B cell (primary cell): ENCODE data around the gene PLCB3. TPM values are rescaled to one million over a fixed set of nuclear protein-coding genes. Genes with fewer than 3 reads are reported as not detected.

Source experiments
- ATAC-seq: fragments of 200-7000 bp; cut with Tn5 transposase; one replicate; pipeline ENCODE4 v1.10.0; 2021; ENCODE audit warnings: low read depth, mild to moderate bottlenecking, moderate number of reproducible peaks, moderate library complexity
- CTCF ChIA-PET: fragments of 350-600 bp; sonication (Branson Sonifier 250); formaldehyde crosslinking; loops from one replicate; lab custom pipeline; 2021; ENCODE audit warnings: antibody characterized with exemption, inconsistent platforms; lab: Charles Lee
- POLR2A ChIA-PET: fragments of 350-600 bp; sonication (Branson Sonifier 250); formaldehyde crosslinking; loops from one replicate; lab custom pipeline; 2021; ENCODE audit warnings: antibody characterized with exemption; lab: Charles Lee
- DNase-seq: peaks from one replicate; pipeline ENCODE4 v3.0.0; 2013
- H2AFZ ChIP-seq: 2 replicates; pipeline ENCODE4 v1.6.1; 2012; ENCODE audit warnings: mild to moderate bottlenecking, low read depth, low read length; ENCODE audit not compliant: insufficient read depth, poor library complexity, severe bottlenecking
- H3K27ac ChIP-seq, 2 donors: 1 replicate in 1 of 2; 2 replicates in 1 of 2; pipeline ENCODE4 v1.5.1; 2012 to 2013; ENCODE audit warnings: low read length in 2 of 2, mild to moderate bottlenecking in 2 of 2, moderate library complexity in 1 of 2
- H3K27me3 ChIP-seq, 4 experiments: fragments of 200-600 bp in 1 of 4; sonication (generic) in 1 of 4; replicated peaks in 1 of 4; 1 replicate in 2 of 4; 2 replicates in 2 of 4; pipeline versions ENCODE4 v1.6.1 to v1.7.0; 2013 to 2016; ENCODE audit warnings: low read length in 3 of 4, mild to moderate bottlenecking in 2 of 4, mixed read lengths in 1 of 4, moderate library complexity in 1 of 4; ENCODE audit not compliant: insufficient read depth in 4 of 4, control insufficient read depth in 3 of 4; ENCODE audit errors: control extremely low read depth in 1 of 4
- H3K36me3 ChIP-seq, 2 experiments: replicated peaks in 1 of 2; 1 replicate in 1 of 2; 2 replicates in 1 of 2; pipeline versions ENCODE4 v1.6.1 to v1.7.1; 2013; ENCODE audit warnings: low read length in 1 of 2; ENCODE audit not compliant: insufficient read depth in 2 of 2, control insufficient read depth in 1 of 2; ENCODE audit errors: control extremely low read depth in 1 of 2, extremely low read depth in 1 of 2
- H3K4me1 ChIP-seq, 2 donors: fragments of 200-600 bp in 1 of 2; sonication (generic) in 1 of 2; 1 replicate in 1 of 2; 2 replicates in 1 of 2; pipeline versions ENCODE4 v1.5.1 to v1.6.1; 2013 to 2017; ENCODE audit warnings: low read length in 2 of 2; ENCODE audit not compliant: control insufficient read depth in 2 of 2, insufficient read depth in 2 of 2
- H3K4me2 ChIP-seq: replicated peaks from 2 replicates; pipeline ENCODE3; 2012; ENCODE audit warnings: mild to moderate bottlenecking, low read depth, low read length; ENCODE audit not compliant: poor library complexity, severe bottlenecking
- H3K4me3 ChIP-seq, 5 experiments: fragments of 200-600 bp in 1 of 5; sonication (generic) in 1 of 5; 1 replicate in 3 of 5; 2 replicates in 2 of 5; pipeline versions ENCODE4 v1.5.1 to v1.7.0; 2011 to 2016; ENCODE audit warnings: low read length in 4 of 5, mild to moderate bottlenecking in 4 of 5, low read depth in 2 of 5, control low read depth in 1 of 5, moderate library complexity in 1 of 5; ENCODE audit not compliant: insufficient read depth in 1 of 5; ENCODE audit errors: control extremely low read depth in 1 of 5, extremely low read depth in 1 of 5
- H3K79me2 ChIP-seq: fragments of 200-600 bp; sonication (generic); one replicate; pipeline ENCODE4 v1.6.0; 2016; ENCODE audit warnings: low read length; ENCODE audit not compliant: control insufficient read depth, insufficient read depth
- H3K9ac ChIP-seq: fragments of 200-600 bp; sonication (generic); 2 replicates; pipeline ENCODE4 v1.6.1; 2017; ENCODE audit warnings: mild to moderate bottlenecking, low read length, moderate library complexity
- H3K9me3 ChIP-seq, 3 donors: one replicate each; pipeline versions ENCODE4 v1.6.1 to v1.7.1; 2013; ENCODE audit warnings: low read length in 2 of 3; ENCODE audit not compliant: control insufficient read depth in 2 of 3, insufficient read depth in 1 of 3; ENCODE audit errors: control extremely low read depth in 1 of 3
- H4K20me1 ChIP-seq: 2 replicates; pipeline ENCODE4 v1.6.0; 2012; ENCODE audit warnings: mild to moderate bottlenecking, low read length; ENCODE audit not compliant: insufficient read depth, control insufficient read depth, poor library complexity, severe bottlenecking
- H3K27ac Mint-ChIP-seq: one replicate; pipeline ENCODE4 v1.8.0; 2021; ENCODE audit warnings: mixed read lengths
- H3K27me3 Mint-ChIP-seq: one replicate; pipeline ENCODE4 v1.8.0; 2021; ENCODE audit warnings: mixed read lengths
- H3K4me1 Mint-ChIP-seq: one replicate; pipeline ENCODE4 v1.8.0; 2021; ENCODE audit warnings: mixed read lengths
- H3K4me3 Mint-ChIP-seq: one replicate; pipeline ENCODE4 v1.8.0; 2021; ENCODE audit warnings: mixed read lengths
- H3K9me3 Mint-ChIP-seq: one replicate; pipeline ENCODE4 v1.8.0; 2022; ENCODE audit warnings: mixed read lengths; ENCODE audit not compliant: insufficient read depth
- EZH2 ChIP-seq: IDR thresholded peaks from 2 replicates; pipeline ENCODE4 v1.6.1; 2012; ENCODE audit warnings: borderline replicate concordance, low read depth, mild to moderate bottlenecking, moderate library complexity, low read length; ENCODE audit not compliant: insufficient read depth, poor library complexity, severe bottlenecking
- WGBS: methylation state at CpG from one replicate; pipeline ENCODE4 v1.1.5; 2013; ENCODE audit warnings: missing lambda C conversion rate; ENCODE audit not compliant: insufficient coverage; 5-methylcytosine and 5-hydroxymethylcytosine counted together
- intact Hi-C: fragments of 100-400 bp; cut with micrococcal nuclease; formaldehyde crosslinking; loops from one replicate; pipeline ENCODE4 v1.10.0; 2022
- polyA plus RNA-seq: library from polyadenylated mRNA; depleted of rRNA; stranded (reverse); fragments of >200 nt; gene quantifications from 2 replicates; pipeline ENCODE4 v1.2.3, GENCODE V29; 2012
- total RNA-seq, 2 donors: library from RNA; stranded (reverse); fragments of 120-200 nt in 1 of 2; gene quantifications; 1 replicate in 1 of 2; 2 replicates in 1 of 2; pipeline versions ENCODE4 v1.2.3 to v1.2.4, GENCODE V29; 2013 to 2022
- TF ChIP-seq, protein P1 (sequence below): fragments of 200-600 bp; IDR thresholded peaks from one replicate; pipeline ENCODE4 v1.8.0; 2022; ENCODE audit warnings: antibody characterized with exemption, mild to moderate bottlenecking

The PLCB3 gene
- total and polyA plus RNA-seq, 2 donors (not counting 1 experiment from before 2014, with no cell fraction given), result 3.0 to 8.1 TPM

GRCh38 chr11:64219755-64220154 is 31.6 kb upstream of the PLCB3 start:
- peaks cover 30% of the 10 kb centered on the region for H4K20me1 ChIP-seq
- ATAC-seq, result no peak

GRCh38 chr11:64220271-64220670 is 31.1 kb upstream of the PLCB3 start:
- peaks cover 13% of the 10 kb centered on the region for H3K4me1 Mint-ChIP-seq
- ATAC-seq (no peak), DNase-seq (no peak)
- Histone ChIP-seq H3K4me3 (no peak overlapping the region), H3K36me3 (peaks cover 0 to 57% of the 10 kb centered on the region in 2 experiments), H3K27ac (no peak overlapping the region), H4K20me1 (peaks cover 30% of the 10 kb centered on the region), H3K4me2 (no peak overlapping the region), H2AFZ (no peak overlapping the region), H3K79me2 (peaks cover 27% of the 10 kb centered on the region), H3K27me3 (no peaks in the 10 kb centered on the region), H3K9me3 (no peaks in the 10 kb centered on the region), H3K4me1 (peaks cover 3 to 12% of the 10 kb centered on the region in 2 donors), H3K9ac (no peak overlapping the region)
- WGBS, result 96% methylated on average over 17 of the region's 17 CpGs
- intact Hi-C loops, result no loop called here
- ChIA-PET POLR2A (no interaction called here), CTCF (interaction anchor here (0.6 kb wide), 1 partner anchor 67 kb away, joined by 3 read pairs; no protein-coding TSS in a partner anchor)
- no peak overlapping the region for H3K27ac Mint-ChIP-seq
- no peaks in the 10 kb centered on the region for H3K27me3 Mint-ChIP-seq
- H3K4me3 Mint-ChIP-seq, result no peak overlapping the region
- TF ChIP-seq, protein P1, sequence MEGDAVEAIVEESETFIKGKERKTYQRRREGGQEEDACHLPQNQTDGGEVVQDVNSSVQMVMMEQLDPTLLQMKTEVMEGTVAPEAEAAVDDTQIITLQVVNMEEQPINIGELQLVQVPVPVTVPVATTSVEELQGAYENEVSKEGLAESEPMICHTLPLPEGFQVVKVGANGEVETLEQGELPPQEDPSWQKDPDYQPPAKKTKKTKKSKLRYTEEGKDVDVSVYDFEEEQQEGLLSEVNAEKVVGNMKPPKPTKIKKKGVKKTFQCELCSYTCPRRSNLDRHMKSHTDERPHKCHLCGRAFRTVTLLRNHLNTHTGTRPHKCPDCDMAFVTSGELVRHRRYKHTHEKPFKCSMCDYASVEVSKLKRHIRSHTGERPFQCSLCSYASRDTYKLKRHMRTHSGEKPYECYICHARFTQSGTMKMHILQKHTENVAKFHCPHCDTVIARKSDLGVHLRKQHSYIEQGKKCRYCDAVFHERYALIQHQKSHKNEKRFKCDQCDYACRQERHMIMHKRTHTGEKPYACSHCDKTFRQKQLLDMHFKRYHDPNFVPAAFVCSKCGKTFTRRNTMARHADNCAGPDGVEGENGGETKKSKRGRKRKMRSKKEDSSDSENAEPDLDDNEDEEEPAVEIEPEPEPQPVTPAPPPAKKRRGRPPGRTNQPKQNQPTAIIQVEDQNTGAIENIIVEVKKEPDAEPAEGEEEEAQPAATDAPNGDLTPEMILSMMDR, result no peak
- no peak for TF ChIP-seq EZH2
- no peaks in the 10 kb centered on the region for H3K9me3 Mint-ChIP-seq

More at GRCh38 chr11:64219755-64220154, 31.6 kb upstream of the PLCB3 start:
- Histone ChIP-seq H3K27ac (no peak overlapping the region), H3K79me2 (peaks cover 22% of the 10 kb centered on the region), H3K9me3 (no peaks in the 10 kb centered on the region), H3K4me1 (peaks cover 3 to 11% of the 10 kb centered on the region in 2 donors), H3K4me2 (no peak overlapping the region), H2AFZ (no peak overlapping the region), H3K27me3 (no peaks in the 10 kb centered on the region), H3K4me3 (no peak overlapping the region), H3K9ac (no peak overlapping the region), H3K36me3 (peaks cover 0 to 61% of the 10 kb centered on the region in 2 experiments)
- peaks cover 14% of the 10 kb centered on the region for H3K4me1 Mint-ChIP-seq
- no peak overlapping the region for H3K27ac Mint-ChIP-seq
- H3K4me3 Mint-ChIP-seq, result no peak overlapping the region
- CTCF ChIA-PET, result interaction anchor here (0.5 to 6.9 kb wide), 3 partner anchors 14 to 145 kb away, joined by 3 to 62 read pairs (median 3); partner anchors contain the start of gene FERMT3
- H3K27me3 Mint-ChIP-seq, result no peaks in the 10 kb centered on the region
- TF ChIP-seq EZH2, result no peak
- TF ChIP-seq, protein P1, result no peak
- H3K9me3 Mint-ChIP-seq, result no peaks in the 10 kb centered on the region
- intact Hi-C loops, result no loop called here
- POLR2A ChIA-PET, result interaction anchor here (0.8 kb wide), 1 partner anchor 14 kb away, joined by 3 read pairs; no protein-coding TSS in a partner anchor
- WGBS, result 77% methylated on average over 4 of the region's 10 CpGs
- peak; percentile 7 for DNase-seq
